Sigmoid colon (tissue), 7 donors: ENCODE results near the gene SCARB1. TPM values are rescaled to one million over a fixed set of nuclear protein-coding genes. Genes with fewer than 3 reads are reported as not detected.

Experiments
- DNase-seq: peaks from one replicate; pipeline ENCODE4 v3.0.0-alpha.2; 2019
- H3K27ac ChIP-seq, 4 donors: fragments of 200-600 bp; sonication (generic); one replicate each; pipeline ENCODE4 v1.5.1; 2016 to 2019; ENCODE audit warnings: mild to moderate bottlenecking in 1 of 4
- H3K27me3 ChIP-seq, 3 donors: fragments of 200-600 bp; sonication (generic); one replicate each; pipeline ENCODE4 v1.5.1; 2019; ENCODE audit warnings: mild to moderate bottlenecking in 1 of 3
- H3K36me3 ChIP-seq, 4 donors: fragments of 200-600 bp; sonication (generic); one replicate each; pipeline ENCODE4 v1.5.1; 2016 to 2019
- H3K4me1 ChIP-seq, 4 donors: fragments of 200-600 bp; sonication (generic); one replicate each; pipeline ENCODE4 v1.5.1; 2017 to 2019
- H3K4me3 ChIP-seq, 4 donors: fragments of 200-600 bp; sonication (generic); one replicate each; pipeline ENCODE4 v1.5.1; 2017 to 2019; ENCODE audit warnings: mild to moderate bottlenecking in 2 of 4, moderate library complexity in 1 of 4
- H3K9me3 ChIP-seq, 4 donors: fragments of 200-600 bp in 3 of 4; sonication (generic) in 3 of 4; one replicate each; pipeline versions ENCODE4 v1.5.1 to v1.6.1; 2013 to 2019
- EP300 ChIP-seq, 4 donors: sonication (generic); formaldehyde crosslinking; IDR thresholded peaks; one replicate each; pipeline ENCODE4 v1.6.1; 2017; ENCODE audit warnings: antibody characterized with exemption in 4 of 4
- POLR2A ChIP-seq, 2 donors: fragments of 450-650 bp; IDR thresholded peaks; one replicate each; pipeline ENCODE4 v1.6.1; 2016; ENCODE audit warnings: antibody characterized with exemption in 2 of 2, mild to moderate bottlenecking in 2 of 2, moderate library complexity in 2 of 2
- POLR2AphosphoS5 ChIP-seq, 4 donors: sonication (generic); formaldehyde crosslinking; IDR thresholded peaks; one replicate each; pipeline ENCODE4 v1.6.1; 2017; ENCODE audit warnings: antibody characterized with exemption in 4 of 4
- WGBS, 2 donors: extraction: QIAGEN DNeasy Blood & Tissue Kit; methylation state at CpG; one replicate each; pipeline ENCODE4 v1.1.7; 2013; 5-methylcytosine and 5-hydroxymethylcytosine counted together
- intact Hi-C: fragments of 100-400 bp; cut with DNase I; formaldehyde crosslinking; loops from one replicate; pipeline ENCODE4 v1.15.1; 2023
- polyA plus RNA-seq, 3 donors: library from polyadenylated mRNA; stranded (reverse); fragments of 200-250 nt; gene quantifications; one replicate each; pipeline ENCODE4 v1.2.3, GENCODE V29; 2013
- total RNA-seq, 4 donors: library from RNA; depleted of rRNA; stranded (reverse); fragments of >200 nt; gene quantifications; one replicate each; pipeline ENCODE4 v1.1.0, GENCODE V29; 2016
- TF ChIP-seq, protein P1 (sequence below), 4 experiments: fragments of 450-650 bp in 3 of 4; fragments of 200-600 bp in 1 of 4; IDR thresholded peaks; one replicate each; pipeline ENCODE4 v1.5.1; 2016 to 2019; ENCODE audit warnings: antibody characterized with exemption in 4 of 4, mild to moderate bottlenecking in 3 of 4, moderate library complexity in 2 of 4
- donor health status: healthy with polysubstance abuse.
- donor health status: Bipolar disorder and iron deficiency.
- donor health status: healthy.

Gene SCARB1
- total and polyA plus RNA-seq, 7 donors, result 4.2 to 36.4 (median 11.4) TPM

GRCh38 chr12:124757329-124757728, 106.3 kb downstream of the SCARB1 start:
- no peaks in the 10 kb centered on the region for H3K36me3 ChIP-seq
- peaks cover 0 to 71% (median 51%) of the 10 kb centered on the region in 4 donors for H3K4me1 ChIP-seq
- no peak for DNase-seq
- intact Hi-C loops, result loop anchor here (5.0 kb wide), 2 partner anchors 70 to 300 kb away; no protein-coding TSS in a partner anchor
- H3K27me3 ChIP-seq, result no peaks in the 10 kb centered on the region
- WGBS, 2 donors, result 98% methylated on average over 4 of the region's 4 CpGs
- no peaks in the 10 kb centered on the region for H3K9me3 ChIP-seq
- H3K27ac ChIP-seq, result peak overlapping the region; percentile 28 to 97 (median 90)
- TF ChIP-seq EP300 (IDR thresholded peaks at IDR 0.05) (no peak), POLR2A (IDR thresholded peaks at IDR 0.05) (no peak), POLR2AphosphoS5 (IDR thresholded peaks at IDR 0.05) (no peak)
- TF ChIP-seq, protein P1, sequence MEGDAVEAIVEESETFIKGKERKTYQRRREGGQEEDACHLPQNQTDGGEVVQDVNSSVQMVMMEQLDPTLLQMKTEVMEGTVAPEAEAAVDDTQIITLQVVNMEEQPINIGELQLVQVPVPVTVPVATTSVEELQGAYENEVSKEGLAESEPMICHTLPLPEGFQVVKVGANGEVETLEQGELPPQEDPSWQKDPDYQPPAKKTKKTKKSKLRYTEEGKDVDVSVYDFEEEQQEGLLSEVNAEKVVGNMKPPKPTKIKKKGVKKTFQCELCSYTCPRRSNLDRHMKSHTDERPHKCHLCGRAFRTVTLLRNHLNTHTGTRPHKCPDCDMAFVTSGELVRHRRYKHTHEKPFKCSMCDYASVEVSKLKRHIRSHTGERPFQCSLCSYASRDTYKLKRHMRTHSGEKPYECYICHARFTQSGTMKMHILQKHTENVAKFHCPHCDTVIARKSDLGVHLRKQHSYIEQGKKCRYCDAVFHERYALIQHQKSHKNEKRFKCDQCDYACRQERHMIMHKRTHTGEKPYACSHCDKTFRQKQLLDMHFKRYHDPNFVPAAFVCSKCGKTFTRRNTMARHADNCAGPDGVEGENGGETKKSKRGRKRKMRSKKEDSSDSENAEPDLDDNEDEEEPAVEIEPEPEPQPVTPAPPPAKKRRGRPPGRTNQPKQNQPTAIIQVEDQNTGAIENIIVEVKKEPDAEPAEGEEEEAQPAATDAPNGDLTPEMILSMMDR (IDR thresholded peaks at IDR 0.05), result no peak
- no peak overlapping the region for H3K4me3 ChIP-seq

GRCh38 chr12:124756760-124757159, 106.9 kb downstream of the SCARB1 start:
- Histone ChIP-seq H3K9me3 (no peaks in the 10 kb centered on the region), H3K36me3 (no peaks in the 10 kb centered on the region), H3K27me3 (no peaks in the 10 kb centered on the region), H3K4me3 (no peak overlapping the region), H3K4me1 (peaks cover 0 to 71% (median 51%) of the 10 kb centered on the region in 4 donors), H3K27ac (peak overlapping the region; percentile 87 to 97 (median 93))
- intact Hi-C loops, result loop anchor here (5.0 kb wide), 2 partner anchors 69 to 299 kb away; no protein-coding TSS in a partner anchor
- WGBS, 2 donors, result 89 to 94% methylated on average over 3 of the region's 3 CpGs
- TF ChIP-seq, protein P1 (IDR thresholded peaks at IDR 0.05), result no peak
- no peak for TF ChIP-seq POLR2A (IDR thresholded peaks at IDR 0.05)
- TF ChIP-seq EP300 (IDR thresholded peaks at IDR 0.05), result no peak
- TF ChIP-seq POLR2AphosphoS5 (IDR thresholded peaks at IDR 0.05), result peak in 1 of 4 donors; percentile 8
- no peak for DNase-seq

- Histone ChIP-seq H3K4me1 (peaks cover 0 to 73% (median 50%) of the 10 kb centered on the region in 4 donors), H3K27ac (peak overlapping the region; percentile 87 to 97 (median 93))
- DNase-seq, result no peak
These were observed 107.5 kb downstream of the SCARB1 start for GRCh38 chr12:124756166-124756565.

GRCh38 chr12:124755801-124756148, 107.9 kb downstream of the SCARB1 start:
- Histone ChIP-seq H3K36me3 (no peaks in the 10 kb centered on the region), H3K27me3 (no peaks in the 10 kb centered on the region), H3K27ac (peak overlapping the region; percentile 87 to 97 (median 93)), H3K9me3 (no peaks in the 10 kb centered on the region), H3K4me3 (no peak overlapping the region), H3K4me1 (peaks cover 0 to 77% (median 54%) of the 10 kb centered on the region in 4 donors)
- WGBS, 2 donors, result 73 to 86% methylated on average over 8 of the region's 8 CpGs
- TF ChIP-seq POLR2A (IDR thresholded peaks at IDR 0.05) (no peak), EP300 (IDR thresholded peaks at IDR 0.05) (no peak), POLR2AphosphoS5 (IDR thresholded peaks at IDR 0.05) (no peak)
- TF ChIP-seq, protein P1 (IDR thresholded peaks at IDR 0.05), result no peak
- intact Hi-C loops, result loop anchor here (5.0 kb wide), 2 partner anchors 68 to 298 kb away; no protein-coding TSS in a partner anchor
- DNase-seq, result no peak

More at GRCh38 chr12:124756166-124756565, 107.5 kb downstream of the SCARB1 start:
- no peaks in the 10 kb centered on the region for H3K9me3 ChIP-seq
- 60 to 67% methylated on average over 6 of the region's 6 CpGs for WGBS, 2 donors
- TF ChIP-seq, protein P1 (IDR thresholded peaks at IDR 0.05), result no peak
- TF ChIP-seq POLR2A (IDR thresholded peaks at IDR 0.05) (no peak), POLR2AphosphoS5 (IDR thresholded peaks at IDR 0.05) (no peak), EP300 (IDR thresholded peaks at IDR 0.05) (no peak)
- H3K36me3 ChIP-seq, result no peaks in the 10 kb centered on the region
- H3K27me3 ChIP-seq, result no peaks in the 10 kb centered on the region
- intact Hi-C loops, result loop anchor here (5.0 kb wide), 2 partner anchors 69 to 299 kb away; no protein-coding TSS in a partner anchor
- H3K4me3 ChIP-seq, result no peak overlapping the region
